GM12892 (cell line): Measurements from ENCODE around the gene PPARD.

ENCODE experiments used
- DNase-seq: peaks from one replicate; pipeline ENCODE4 v3.0.0; 2011; ENCODE audit not compliant: insufficient read length
- FAIRE-seq: peaks from 2 replicates; lab custom pipeline; 2011; peaks lifted over from hg19 to GRCh38; lab: Jason Lieb, UNC
- POLR2A ChIP-seq: IDR thresholded peaks from 2 replicates; pipeline ENCODE4 v1.6.1; 2011; ENCODE audit warnings: low read depth, low read length, control low read depth
- POLR2AphosphoS5 ChIP-seq: IDR thresholded peaks from 2 replicates; pipeline ENCODE4 v1.6.1; 2011; ENCODE audit warnings: low read depth, low read length, control low read depth
- TAF1 ChIP-seq: IDR thresholded peaks from 2 replicates; pipeline ENCODE4 v1.6.1; 2011; ENCODE audit warnings: low read depth, mild to moderate bottlenecking, control low read depth, low read length, borderline replicate concordance

PPARD gene

GRCh38 chr6:35392111-35392702 is 49.8 kb downstream of the PPARD start:
- no peak for TF ChIP-seq POLR2AphosphoS5
- no peak for TF ChIP-seq TAF1
- no peak for FAIRE-seq
- no peak for DNase-seq

GRCh38 chr6:35392773-35393672 is 50.7 kb downstream of the PPARD start:
- TF ChIP-seq POLR2A (no peak), TAF1 (no peak), POLR2AphosphoS5 (no peak)
- DNase-seq (no peak), FAIRE-seq (no peak)

DNA sequence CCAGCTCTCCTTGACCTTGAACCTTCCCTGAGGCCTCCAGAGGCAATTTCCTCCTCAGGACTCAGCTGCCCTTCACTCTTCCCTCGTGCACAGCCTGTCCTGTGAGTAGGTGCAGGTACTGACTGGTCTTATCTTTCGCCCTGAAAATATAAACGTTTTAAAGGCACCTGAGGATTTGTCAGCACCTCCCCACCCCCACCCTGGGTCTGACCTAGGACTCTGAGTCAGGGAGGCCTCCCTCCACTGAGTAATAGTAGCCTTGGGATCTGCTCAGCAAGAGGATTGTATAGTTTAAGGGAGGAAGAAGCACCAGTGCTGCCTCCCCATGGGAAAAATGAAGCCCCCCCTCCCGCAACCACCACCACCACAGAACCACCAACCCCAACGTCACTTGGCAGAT is 54.6 kb downstream of the PPARD start:
- FAIRE-seq, result no peak
- no peak for DNase-seq
- TF ChIP-seq POLR2AphosphoS5 (no peak), TAF1 (no peak), POLR2A (no peak)

GRCh38 chr6:35397806-35398418 is 55.6 kb downstream of the PPARD start:
- DNase-seq (no peak), FAIRE-seq (no peak)
- no peak for TF ChIP-seq TAF1
- TF ChIP-seq POLR2AphosphoS5, result no peak
- no peak for TF ChIP-seq POLR2A

- FAIRE-seq (no peak), DNase-seq (no peak)
- TF ChIP-seq TAF1, result no peak
- TF ChIP-seq POLR2A, result no peak
- no peak for TF ChIP-seq POLR2AphosphoS5
Measured at GRCh38 chr6:35398526-35398925, 56.2 kb downstream of the PPARD start.

DNA sequence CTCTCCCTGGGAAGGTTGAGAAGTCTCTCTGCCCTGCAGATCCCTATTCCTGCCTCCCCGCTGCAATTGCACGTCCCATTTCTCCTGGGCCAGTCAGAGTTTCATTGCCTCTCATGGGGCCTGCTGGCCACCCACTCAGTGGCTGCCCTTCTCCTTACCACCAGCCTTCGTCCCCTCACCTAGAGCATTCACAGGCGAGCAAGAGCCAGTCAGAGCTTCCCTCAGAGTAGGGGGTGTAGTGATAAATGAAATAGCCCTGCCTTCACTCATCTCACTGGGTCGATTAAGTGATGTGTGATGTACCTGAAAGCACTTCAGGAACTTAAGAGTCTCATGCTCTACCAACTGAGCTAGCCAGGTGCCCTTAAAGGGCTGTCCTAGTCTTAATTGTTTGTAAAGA is 57.8 kb downstream of the PPARD start:
- FAIRE-seq (no peak), DNase-seq (no peak)
- TF ChIP-seq TAF1 (no peak), POLR2AphosphoS5 (no peak), POLR2A (no peak)

DNA sequence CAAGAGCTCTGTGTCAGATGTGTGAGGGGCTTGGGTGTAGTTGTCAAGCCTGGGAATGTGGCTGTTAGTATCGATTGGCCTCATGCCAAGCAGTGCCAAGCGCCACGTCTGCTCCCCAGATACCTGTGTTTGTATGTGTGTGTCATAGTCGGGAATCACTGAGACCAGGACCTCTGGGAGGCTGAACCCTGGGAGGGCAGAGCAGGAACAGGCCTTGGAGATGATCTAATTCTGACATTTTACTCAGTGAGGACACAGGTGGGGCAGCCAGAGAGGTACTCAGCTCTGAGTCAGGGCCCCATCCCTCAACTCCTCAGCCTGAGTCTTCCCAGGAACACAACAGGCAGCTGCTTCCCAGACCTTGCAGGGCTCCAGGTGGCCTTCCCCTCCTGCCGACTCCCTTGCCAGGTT is 58.5 kb downstream of the PPARD start:
- FAIRE-seq, result no peak
- TF ChIP-seq TAF1, result no peak
- no peak for DNase-seq

GRCh38 chr6:35401514-35401913 is 59.2 kb downstream of the PPARD start:
- DNase-seq, result no peak
- TF ChIP-seq POLR2AphosphoS5 (no peak), TAF1 (no peak), POLR2A (no peak)
- no peak for FAIRE-seq

- FAIRE-seq, result no peak
Measured at GRCh38 chr6:35402136-35402855, 59.9 kb downstream of the PPARD start.

DNA sequence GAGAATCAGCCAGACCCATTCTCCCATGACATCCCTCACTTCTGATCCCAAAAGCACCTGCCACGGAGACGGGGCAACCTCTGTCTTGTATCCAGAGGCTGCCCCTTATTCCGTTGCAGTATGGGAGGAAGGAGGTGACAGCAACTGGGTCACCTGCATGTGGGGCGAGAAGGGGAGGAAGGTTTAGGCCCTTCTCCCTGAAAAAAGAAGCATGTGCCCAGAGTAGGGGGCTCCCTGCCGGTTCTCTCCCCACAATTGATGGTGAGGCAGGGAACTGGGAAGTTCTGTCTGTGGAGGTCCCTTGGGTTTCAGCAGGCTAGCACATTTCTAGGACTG is 60.5 kb downstream of the PPARD start:
- no peak for FAIRE-seq
- TF ChIP-seq TAF1, result no peak
- TF ChIP-seq POLR2AphosphoS5, result no peak
- TF ChIP-seq POLR2A, result no peak
- DNase-seq, result no peak

More at GRCh38 chr6:35402136-35402855, 59.9 kb downstream of the PPARD start:
- no peak for DNase-seq
- TF ChIP-seq POLR2AphosphoS5, result no peak
- TF ChIP-seq TAF1, result no peak
- no peak for TF ChIP-seq POLR2A
